Measurements from ENCODE around the gene MYLK2. TPM values are rescaled to one million over a fixed set of nuclear protein-coding genes. Genes with fewer than 3 reads are reported as not detected.

The MYLK2 gene
- total RNA-seq, 2 donors from 2014 or later, result 4.9 to 9.3 TPM

DNA sequence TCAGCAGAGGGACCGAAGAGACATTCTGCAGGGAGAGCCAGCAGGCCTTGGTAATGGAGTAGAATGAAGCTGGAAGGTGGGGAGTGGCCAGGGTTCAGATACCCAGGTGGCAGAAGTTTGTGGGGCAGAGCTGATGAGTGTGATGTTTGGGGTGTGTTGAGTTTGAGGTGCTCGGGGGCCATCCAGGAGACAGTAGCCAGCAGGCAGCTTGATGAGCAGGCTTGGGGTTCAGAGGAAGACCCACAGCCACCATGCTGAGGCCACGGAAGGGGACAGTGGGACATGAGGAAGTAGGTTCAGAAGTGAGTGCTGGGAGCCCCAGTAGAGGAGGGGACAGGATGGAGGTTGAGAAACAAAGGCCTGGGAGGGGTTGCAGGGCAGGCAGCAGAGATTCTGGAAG lies 37.4 kb downstream of the MYLK2 start:
- TF ChIP-seq POLR2A (IDR thresholded peaks at IDR 0.05) (no peak), CTCF (IDR thresholded peaks at IDR 0.05) (no peak)
- H3K4me3 ChIP-seq, result no peak overlapping the region
- intact Hi-C loops (cut with DNase I), result loop anchor here (10.0 kb wide), 1 partner anchor 178 kb away; no protein-coding TSS in a partner anchor
- no peak for ATAC-seq
- WGBS, 2 donors, result 36 to 38% methylated on average over 3 of the region's 3 CpGs
- no peaks in the 10 kb centered on the region for H3K27me3 ChIP-seq
- peaks cover 13% of the 10 kb centered on the region for H3K4me1 ChIP-seq
- no peaks in the 10 kb centered on the region for H3K9me3 ChIP-seq
- H3K27ac ChIP-seq, result no peak overlapping the region
- DNase-seq, result no peak
- no peaks in the 10 kb centered on the region for H3K36me3 ChIP-seq (replicated peaks in 1 of 2; ENCODE audit: insufficient read depth in 1 of 2, low read depth in 2 of 2)

GRCh38 chr20:31857861-31858759 lies 39.0 kb downstream of the MYLK2 start:
- ATAC-seq (no peak), DNase-seq (no peak)
- H3K27me3 ChIP-seq, result no peaks in the 10 kb centered on the region
- no peak for TF ChIP-seq CTCF (IDR thresholded peaks at IDR 0.05)
- TF ChIP-seq POLR2A (IDR thresholded peaks at IDR 0.05), result no peak
- no peak overlapping the region for H3K4me3 ChIP-seq
- 63 to 69% methylated on average over 8 to 13 of the region's 15 CpGs for WGBS, 2 donors
- peaks cover 19% of the 10 kb centered on the region for H3K4me1 ChIP-seq
- intact Hi-C loops (cut with DNase I), result loop anchor here (10.0 kb wide), 1 partner anchor 177 kb away; no protein-coding TSS in a partner anchor
- no peaks in the 10 kb centered on the region for H3K9me3 ChIP-seq
- no peak overlapping the region for H3K27ac ChIP-seq
- H3K36me3 ChIP-seq (replicated peaks in 1 of 2; ENCODE audit: insufficient read depth in 1 of 2, low read depth in 2 of 2), result no peaks in the 10 kb centered on the region

DNA sequence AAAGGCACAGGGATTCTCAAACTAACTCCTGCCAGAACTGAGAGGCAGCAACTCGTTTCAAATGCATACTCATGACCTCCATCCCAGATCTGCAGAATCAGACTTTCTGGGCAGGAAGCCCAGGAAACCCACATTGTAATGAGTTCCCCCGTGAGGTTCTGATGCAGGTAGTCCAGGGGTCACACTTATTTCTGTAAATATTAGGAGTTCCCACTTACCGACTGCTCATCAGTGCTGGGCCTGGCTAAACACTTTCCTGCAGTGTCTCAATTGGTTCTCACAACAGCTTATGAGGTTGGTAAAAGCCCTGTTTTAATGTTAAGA lies 39.6 kb downstream of the MYLK2 start:
- Histone ChIP-seq H3K9me3 (no peaks in the 10 kb centered on the region), H3K4me3 (no peak overlapping the region), H3K27me3 (no peaks in the 10 kb centered on the region), H3K27ac (no peak overlapping the region), H3K36me3 (replicated peaks in 1 of 2; ENCODE audit: insufficient read depth in 1 of 2, low read depth in 2 of 2) (no peaks in the 10 kb centered on the region), H3K4me1 (peaks cover 19% of the 10 kb centered on the region)
- intact Hi-C loops (cut with DNase I), result loop anchor here (10.0 kb wide), 1 partner anchor 176 kb away; no protein-coding TSS in a partner anchor
- TF ChIP-seq CTCF (IDR thresholded peaks at IDR 0.05) (no peak), POLR2A (IDR thresholded peaks at IDR 0.05) (no peak)
- WGBS, 2 donors, result 29 to 32% methylated on average over 3 of the region's 3 CpGs
- DNase-seq (no peak), ATAC-seq (no peak)

DNA sequence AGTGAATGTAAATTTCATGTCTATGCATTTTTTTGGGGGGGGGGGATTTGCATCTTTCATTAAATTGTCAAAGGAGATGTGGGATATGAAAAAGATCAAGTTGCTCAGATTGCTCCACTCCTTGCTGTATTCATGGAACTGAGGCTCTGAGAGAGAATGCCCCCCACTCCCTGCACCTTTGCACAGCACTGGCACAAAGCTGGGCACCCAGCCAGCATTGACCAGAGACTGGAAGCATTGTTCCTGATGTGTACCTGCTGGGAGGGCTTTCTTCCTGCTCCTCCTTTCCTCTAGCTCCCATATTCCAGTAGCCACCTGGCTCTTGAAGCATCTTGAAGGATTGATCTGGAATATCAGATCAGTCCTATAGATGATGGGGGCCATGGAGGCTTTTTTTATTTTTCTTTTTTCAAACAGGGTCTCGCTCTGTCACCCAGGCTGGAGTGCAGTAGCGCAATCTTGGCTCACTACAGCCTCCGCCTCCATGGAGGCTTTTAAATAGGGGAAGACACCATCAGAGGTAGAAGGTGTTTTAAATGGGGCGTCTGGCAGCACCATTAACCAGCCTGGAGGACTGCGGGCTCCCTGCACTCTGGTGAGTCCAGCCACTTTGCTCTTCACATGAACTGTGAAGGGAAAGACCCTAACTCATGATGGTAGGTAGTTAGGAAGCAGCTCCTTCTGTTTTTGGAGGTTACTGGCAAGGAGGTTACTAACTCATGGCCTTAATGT lies 40.3 kb downstream of the MYLK2 start:
- Histone ChIP-seq H3K9me3 (no peaks in the 10 kb centered on the region), H3K27me3 (no peaks in the 10 kb centered on the region), H3K27ac (no peak overlapping the region), H3K36me3 (replicated peaks in 1 of 2; ENCODE audit: insufficient read depth in 1 of 2, low read depth in 2 of 2) (no peaks in the 10 kb centered on the region), H3K4me3 (no peak overlapping the region), H3K4me1 (peaks cover 19% of the 10 kb centered on the region)
- DNase-seq (no peak), ATAC-seq (no peak)
- TF ChIP-seq POLR2A (IDR thresholded peaks at IDR 0.05), result no peak
- TF ChIP-seq CTCF (IDR thresholded peaks at IDR 0.05), result no peak
- 76 to 83% methylated on average over 5 of the region's 5 CpGs for WGBS, 2 donors
- intact Hi-C loops (cut with DNase I), result loop anchor here (10.0 kb wide), 1 partner anchor 175 kb away; no protein-coding TSS in a partner anchor

Data from body of pancreas (tissue), 4 donors.